ENCODE data around the gene JADE2.
"Not testable (repeated sequence)": the region's sequence is repeated elsewhere in the genome, so short reads cannot be mapped to it uniquely, and the experiment has no call there.

The JADE2 gene

DNA sequence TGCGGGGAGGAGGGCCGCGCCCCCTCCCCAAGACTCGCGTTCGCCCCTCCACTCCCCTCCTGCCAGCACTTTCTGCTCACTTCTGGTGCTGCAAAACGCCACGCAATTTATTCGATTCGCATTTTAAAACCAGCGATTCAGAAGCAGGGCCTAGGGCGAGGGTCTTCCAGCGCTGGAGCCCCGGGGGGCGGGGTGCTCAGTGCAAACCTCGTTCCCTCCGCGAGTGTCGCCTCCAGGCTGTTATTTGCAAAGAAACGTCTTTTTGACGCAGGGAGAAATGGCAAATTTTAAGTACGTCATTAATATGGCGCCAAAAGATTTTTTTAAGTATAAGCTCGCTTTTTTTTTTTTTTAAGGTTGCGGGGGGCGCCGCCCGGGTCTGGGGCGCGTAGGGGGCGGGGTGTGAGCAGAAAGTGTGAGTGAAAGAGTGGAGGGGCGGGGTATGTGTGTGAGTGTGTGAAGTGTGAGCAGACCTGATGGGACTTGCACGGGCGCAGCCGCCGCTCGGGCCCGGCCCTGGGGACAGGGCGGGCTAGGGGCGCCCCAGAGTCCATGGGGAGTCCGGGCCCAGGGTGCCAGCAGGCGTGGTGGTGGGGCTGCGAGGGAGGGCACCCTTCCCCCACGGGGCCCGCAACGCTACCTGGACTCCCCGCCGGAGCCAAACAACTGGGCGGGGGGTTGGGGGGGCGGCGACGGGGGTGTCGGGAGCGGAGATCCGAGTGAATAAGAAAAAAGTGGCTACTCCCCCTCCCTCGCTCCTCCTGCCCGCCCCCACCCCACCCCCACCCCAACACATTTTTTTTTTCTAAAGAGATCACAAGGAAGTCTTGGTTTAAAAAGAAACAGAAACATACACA, at the start of gene JADE2:
Gene JADE2 (plus strand): TSS at position 845 of the 857 bp plus-strand sequence. CDS start 10,188 bp downstream, outside the sequence.
- DNase-seq (ENCODE audit: extremely low read depth in 1 of 2, low read depth in 1 of 2): peak; percentile 65 to 72

DNA sequence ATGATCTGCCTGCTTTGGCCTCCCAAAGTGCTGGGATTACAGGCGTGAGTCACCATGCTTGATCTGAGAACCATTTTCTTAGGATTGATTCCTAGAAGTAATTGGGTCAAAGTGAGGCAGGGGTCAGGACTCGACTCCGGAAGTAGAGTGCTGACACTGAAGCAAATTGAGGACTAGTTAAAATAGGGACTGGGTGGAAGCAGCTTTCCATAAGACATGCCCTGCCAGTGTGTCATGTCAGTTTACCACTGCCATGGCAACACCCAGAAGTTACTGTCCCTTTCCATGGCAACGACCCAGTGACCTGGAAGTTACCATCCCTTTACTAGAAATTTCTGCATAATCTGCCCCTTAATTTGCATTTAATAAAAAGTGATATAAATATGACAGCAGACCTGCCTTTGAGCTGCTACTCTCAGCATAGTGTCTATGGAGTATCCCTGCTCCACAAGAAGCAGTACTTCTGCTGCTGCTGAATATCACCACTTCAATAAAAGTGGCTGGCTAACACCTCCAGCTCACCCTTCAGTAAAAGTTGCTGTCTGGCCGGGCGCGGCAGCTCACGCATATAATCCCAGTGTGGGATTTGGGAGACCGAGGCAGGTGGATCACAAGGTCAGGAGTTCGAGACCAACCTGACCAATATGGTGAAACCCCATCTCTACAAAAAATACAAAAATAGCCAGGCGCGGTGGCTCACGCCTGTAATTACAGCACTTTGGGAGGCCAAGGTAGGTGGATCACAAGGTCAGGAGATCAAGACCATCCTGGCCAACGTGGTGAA, 47.8 kb upstream of the JADE2 start:
- DNase-seq (ENCODE audit: extremely low read depth in 1 of 2, low read depth in 1 of 2): no peak

DNA sequence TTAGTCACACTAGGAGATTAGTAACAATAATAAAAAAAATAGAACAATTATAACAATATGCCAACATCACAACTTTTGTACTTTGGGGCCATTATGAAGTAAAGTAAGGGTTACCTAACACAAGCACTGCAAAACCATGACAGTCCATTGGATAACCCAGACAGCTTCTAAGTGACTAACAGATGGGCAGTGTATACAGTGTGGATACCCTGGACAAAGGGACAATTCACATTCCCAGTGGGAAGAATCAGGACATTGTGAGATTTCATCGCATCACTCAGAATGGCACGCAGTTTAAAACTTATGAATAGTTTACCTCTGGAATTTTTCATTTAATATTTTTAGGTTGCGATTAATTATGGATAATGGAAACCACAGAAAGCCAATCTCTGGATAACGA, 45.6 kb upstream of the JADE2 start:
- no peak for DNase-seq (ENCODE audit: extremely low read depth in 1 of 2, low read depth in 1 of 2)

DNA sequence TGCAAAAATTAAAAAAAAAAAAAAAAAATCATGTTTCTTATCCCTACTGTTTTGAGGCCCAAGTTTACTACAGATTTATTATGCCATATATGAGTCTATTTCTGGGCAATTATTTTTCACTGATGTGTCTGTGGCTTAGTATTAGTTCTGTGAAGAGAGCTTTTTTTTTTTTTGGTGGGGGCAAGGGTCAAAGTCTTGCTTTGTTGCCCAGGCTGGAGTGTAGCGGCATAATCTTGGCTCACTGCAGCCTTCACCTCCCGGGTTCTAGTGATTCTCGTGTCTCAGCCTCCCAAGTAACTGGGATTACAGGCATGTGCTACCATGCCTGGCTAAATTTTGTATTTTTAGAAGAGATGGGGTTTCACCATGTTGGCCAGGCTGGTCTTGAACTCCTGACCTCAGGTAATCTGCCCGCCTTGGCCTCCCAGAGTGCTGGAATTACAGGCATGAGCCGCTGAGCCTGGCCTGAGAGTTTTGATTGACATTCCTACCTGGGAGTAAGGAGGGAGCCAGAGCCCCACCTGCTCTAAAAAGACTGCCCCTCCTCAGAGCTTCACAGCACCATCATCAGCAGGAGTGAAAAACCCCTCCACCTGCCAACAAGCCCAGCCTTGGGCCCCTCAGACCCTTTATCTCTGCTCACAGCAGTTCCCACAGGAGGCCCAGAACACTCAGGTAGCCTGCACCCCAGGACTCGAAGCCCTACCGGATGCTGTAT, 36.1 kb upstream of the JADE2 start:
- no peak for DNase-seq (ENCODE audit: extremely low read depth in 1 of 2, low read depth in 1 of 2)

DNA sequence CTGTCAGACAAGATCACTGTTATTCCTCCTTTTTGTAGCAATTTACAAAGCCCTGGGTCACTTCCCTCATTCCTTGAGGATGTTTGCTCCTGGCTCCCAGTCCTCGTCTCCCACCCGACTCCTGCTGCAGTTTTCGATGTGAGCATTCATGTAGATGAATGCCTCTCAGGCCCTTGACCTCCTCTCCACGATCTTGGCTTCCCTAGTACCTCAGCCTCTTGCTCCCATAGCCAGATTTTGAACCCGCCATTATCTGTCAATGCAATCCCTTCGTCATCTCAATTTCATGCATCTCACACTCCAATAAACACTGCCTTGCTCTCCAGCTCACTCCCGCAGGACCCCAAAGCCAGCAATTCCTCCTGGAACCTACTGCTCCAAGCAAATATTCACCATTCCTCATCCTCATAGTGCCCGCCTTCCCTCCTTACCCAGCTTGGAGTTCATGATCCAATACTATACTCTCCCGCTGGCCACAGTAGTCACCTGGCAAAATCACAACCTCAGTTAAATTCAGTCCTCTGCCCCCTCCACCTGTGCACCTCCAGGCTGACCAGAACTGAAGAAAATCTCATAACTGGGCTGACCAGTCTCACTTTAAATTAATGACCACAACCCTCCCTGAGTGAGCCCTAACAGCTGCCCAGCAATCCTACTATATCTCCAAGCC, 35.1 kb upstream of the JADE2 start:
- no peak for DNase-seq (ENCODE audit: extremely low read depth in 1 of 2, low read depth in 1 of 2)

DNA sequence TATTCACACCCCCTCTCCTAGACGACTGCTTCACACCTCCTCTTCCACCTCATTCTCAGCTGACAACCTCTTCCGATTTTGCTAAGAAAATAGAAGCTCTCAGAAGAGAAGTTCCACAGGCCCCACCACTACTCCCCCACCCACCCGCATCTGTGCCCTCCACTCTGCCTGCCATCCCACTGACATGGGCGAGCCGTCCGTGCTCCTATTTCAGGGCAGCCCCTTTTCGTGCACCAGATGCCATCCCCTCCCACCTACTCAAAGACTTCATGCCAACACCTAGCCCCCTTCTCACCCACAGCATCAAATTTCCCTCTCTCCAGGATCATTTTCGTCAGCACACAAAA, 34.6 kb upstream of the JADE2 start:
- DNase-seq (ENCODE audit: extremely low read depth in 1 of 2, low read depth in 1 of 2): no peak

DNA sequence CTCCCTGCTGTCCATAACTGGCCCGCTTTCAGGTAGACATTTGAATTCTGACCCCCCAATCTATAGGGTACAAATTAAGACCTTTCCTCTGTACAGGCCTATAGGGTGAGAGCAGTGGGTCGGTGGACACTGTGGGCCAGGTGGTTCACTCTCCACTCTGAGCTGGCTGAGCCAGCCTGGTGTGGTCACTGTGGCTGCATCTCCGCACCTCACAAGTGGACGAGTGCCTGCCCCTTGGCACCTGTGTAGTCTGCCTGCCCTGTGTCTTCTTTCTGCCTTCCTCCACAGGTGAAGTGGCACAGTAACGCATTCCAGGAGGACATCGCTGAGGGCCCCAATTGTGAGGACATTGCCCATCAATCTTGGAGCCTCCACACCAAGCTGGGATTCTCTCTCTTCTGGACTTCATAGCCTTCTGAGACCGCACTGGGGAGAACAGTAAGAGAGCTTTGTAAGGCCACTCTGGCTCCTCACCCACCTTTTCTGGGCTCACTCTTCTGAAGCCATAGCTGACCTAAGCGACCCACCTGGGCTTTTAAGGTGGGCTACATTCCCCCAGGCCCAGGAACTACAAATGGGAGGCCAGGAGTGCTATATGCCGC, 33.5 kb upstream of the JADE2 start:
- no peak for DNase-seq (ENCODE audit: extremely low read depth in 1 of 2, low read depth in 1 of 2)

DNA sequence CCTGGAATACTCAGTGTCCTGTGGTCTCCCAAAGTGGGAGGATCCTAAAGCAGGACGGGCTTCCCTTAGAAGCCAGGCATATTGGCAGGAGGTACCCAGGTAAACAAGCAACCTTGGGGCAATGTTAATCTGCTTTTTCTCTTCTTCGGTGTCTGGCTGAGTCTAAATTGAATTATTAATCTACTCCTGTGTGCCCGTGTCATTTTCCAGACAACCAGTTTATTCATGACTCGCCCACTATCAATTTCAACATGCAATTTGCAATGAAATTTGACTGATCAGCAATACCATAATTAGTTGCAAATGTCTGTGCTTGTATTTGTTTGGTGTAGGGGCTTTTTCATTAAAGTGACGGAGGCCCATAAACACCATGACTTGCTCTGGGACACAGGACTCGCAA, 32.9 kb upstream of the JADE2 start:
- no peak for DNase-seq (ENCODE audit: extremely low read depth in 1 of 2, low read depth in 1 of 2)

DNA sequence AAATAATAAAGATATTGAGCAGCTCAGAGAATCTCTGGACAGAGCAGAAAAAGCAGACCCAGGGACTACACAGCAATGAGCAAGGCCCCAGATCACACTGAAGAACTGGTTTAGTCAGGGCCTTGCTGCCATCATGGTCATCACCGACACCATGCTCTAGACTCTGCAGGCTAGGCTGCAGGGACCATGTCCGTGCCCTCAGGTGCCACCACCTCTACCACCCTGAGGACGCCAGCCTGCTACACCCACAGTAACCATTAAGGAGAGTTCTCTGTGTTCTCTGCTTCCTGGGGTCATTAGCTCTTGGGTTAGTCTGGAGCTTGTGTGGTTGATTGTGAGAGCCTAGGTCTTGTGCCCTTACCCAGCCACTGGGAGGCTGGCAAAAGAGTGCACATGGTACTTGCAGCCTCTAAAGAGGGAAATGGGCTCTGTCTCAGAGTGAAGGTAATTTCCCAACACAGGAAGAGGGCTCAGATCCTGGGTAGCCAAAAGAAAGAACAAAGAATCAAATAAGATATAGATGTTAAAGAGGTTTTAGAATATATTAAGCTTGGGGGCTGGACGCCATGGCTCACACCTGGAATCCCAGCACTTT, 31.9 kb upstream of the JADE2 start:
- DNase-seq (ENCODE audit: extremely low read depth in 1 of 2, low read depth in 1 of 2): no peak

DNA sequence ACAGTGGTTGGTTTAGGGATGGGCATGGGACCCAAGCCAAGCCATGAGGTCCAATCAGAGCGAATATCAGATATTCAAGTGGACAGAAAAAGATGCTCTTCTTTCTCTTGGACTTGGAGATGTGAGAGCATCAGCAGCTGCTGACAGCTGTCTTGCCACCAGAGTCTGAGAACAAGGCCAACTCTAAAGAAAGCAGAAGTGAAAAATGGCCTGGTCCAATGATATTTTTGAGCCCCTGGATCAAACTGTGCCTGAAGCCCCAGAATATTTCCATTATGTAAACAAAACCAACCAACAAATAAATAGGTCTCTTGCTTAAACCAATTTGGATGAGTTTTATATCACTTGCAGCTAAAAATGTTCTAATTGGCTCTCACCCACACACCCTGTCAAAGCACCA, 30.7 kb upstream of the JADE2 start:
- DNase-seq (ENCODE audit: extremely low read depth in 1 of 2, low read depth in 1 of 2): no peak

DNA sequence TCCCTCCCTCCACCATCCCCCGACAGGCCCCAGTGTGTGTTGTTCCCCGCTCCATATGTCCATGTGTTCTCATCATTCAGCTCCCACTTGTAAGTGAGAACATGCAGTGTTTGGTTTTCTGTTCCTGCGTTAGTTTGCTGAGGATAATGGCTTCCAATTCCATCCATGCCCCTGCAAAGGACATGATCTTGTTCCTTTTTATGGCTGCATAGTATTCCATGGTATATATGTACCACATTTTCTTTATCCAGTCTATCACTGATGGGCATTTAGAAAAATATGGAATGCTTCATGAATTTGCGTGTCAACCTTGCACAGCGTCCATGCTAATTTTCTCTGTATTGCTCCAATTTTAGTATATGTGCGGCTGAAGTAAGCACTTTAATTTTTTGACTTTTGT, 25.6 kb upstream of the JADE2 start:
- DNase-seq (ENCODE audit: extremely low read depth in 1 of 2, low read depth in 1 of 2): not testable (repeated sequence)

DNA sequence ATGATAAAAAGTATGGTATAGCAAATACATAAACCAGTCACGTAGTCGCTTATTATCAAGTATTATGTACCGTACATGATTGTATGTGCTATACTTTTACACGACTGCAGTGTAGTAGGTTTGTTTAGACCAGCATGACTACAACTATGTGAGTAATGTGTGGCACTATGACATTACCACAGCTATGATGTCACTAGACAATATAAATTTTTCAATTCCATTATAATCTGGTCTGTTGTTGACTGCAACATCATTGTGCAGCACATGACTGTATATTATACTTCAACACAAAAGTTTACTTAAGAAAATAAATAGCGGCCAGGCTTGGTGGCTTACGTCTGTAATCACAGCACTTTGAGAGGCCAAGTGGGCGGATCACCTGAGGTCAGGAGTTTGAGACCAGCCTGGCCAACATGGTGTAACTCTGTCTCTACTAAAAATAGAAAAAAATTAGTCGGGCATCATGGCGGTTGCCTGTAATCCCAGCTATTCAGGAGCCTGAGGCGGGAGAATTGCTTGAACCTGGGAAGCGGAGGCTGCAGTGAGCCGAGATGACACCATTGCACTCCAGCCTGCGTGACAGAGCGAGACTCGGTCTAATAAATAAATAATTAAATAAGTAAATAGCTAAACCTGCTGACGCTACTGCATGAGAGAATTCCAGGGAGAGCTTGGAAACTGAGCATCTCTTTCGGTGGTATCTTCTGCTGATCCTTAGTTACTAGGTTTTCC, 24.6 kb upstream of the JADE2 start:
- DNase-seq (ENCODE audit: extremely low read depth in 1 of 2, low read depth in 1 of 2): no peak

DNA sequence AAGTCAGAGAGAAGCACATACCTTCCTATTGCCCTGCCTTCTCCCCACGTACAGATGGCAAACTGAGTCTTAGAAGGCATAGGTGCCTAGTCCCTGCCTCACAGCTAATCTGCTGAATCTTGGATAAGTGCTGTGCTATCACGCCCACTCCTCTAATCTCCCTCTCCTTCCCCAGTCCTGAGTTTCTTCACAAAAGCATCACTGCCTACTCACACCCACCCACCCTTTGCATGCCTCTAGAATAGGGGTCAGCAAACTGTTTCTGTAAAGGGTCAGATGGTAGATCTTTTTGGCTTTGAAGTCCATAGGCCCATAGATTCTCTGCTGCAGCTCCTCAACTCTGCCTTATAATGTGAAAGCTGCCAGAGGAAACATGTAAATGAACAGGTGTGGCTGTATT, 23.2 kb upstream of the JADE2 start:
- no peak for DNase-seq (ENCODE audit: extremely low read depth in 1 of 2, low read depth in 1 of 2)

DNA sequence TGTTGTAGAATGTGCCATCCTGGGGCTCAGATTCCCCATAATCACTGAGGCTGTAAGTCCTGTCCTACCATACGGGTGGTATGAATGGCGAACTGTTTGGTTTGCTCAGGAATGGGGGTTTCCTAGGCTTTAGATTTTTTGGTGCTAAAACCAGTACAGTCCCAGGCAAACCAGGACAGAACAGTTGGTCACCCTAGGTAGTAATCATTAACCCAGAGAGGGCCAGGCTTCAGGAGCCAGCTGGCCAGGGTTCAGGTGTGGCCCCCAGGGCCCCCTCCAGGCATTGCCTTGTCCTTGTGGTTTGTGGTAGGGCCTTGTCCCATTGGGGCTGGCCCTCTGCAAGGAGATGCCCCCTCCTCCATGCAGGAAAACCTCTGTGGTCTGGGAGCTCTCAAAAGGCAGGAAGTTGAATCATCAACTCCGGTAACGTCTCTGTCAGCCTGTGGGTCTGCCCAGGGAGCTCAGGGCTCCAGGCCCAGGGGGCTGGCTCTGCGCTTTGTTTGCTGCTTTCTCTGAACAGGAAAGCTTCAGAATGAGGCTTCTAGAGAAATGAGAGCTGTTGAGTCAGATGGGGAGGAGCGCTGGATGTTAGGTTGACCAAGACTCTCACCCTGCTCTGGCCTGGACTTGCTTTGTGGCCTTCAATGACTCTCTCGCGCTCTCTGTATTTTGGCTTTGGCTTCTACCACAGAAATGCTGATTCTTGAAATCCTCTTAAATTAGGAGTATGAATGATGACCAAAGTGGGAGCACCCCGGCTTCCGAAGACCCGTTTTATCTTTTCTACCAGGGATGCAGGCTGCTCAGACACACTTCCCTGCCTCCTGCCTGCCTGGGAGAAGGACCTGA, 22.2 kb upstream of the JADE2 start:
- peak in 1 of 2 donors; percentile 29 for DNase-seq (ENCODE audit: extremely low read depth in 1 of 2, low read depth in 1 of 2)

DNA sequence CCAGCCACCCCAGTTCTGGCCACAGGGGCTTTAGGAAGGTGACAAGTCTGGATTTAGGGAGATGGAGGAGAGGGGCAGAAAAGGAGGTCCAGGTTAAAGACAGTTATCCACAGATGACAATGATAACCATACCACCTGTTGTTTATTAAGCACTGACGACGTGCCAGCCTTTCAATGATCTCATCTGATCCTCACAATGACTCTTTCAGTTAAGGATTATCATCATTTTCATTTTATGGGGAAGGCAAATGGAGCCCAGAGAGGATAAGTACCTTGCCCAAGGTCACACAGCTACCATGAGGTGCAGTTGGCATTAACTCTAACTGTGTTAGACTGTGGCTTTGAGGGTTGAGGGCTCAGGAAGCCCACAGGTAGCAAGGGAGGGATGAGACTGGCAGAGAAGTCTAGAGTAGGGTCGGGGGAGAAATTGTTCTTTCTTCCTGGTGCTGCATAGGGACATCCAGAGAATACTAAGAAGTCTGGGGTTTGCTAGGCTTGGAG, 21.5 kb upstream of the JADE2 start:
- DNase-seq (ENCODE audit: extremely low read depth in 1 of 2, low read depth in 1 of 2): no peak

DNA sequence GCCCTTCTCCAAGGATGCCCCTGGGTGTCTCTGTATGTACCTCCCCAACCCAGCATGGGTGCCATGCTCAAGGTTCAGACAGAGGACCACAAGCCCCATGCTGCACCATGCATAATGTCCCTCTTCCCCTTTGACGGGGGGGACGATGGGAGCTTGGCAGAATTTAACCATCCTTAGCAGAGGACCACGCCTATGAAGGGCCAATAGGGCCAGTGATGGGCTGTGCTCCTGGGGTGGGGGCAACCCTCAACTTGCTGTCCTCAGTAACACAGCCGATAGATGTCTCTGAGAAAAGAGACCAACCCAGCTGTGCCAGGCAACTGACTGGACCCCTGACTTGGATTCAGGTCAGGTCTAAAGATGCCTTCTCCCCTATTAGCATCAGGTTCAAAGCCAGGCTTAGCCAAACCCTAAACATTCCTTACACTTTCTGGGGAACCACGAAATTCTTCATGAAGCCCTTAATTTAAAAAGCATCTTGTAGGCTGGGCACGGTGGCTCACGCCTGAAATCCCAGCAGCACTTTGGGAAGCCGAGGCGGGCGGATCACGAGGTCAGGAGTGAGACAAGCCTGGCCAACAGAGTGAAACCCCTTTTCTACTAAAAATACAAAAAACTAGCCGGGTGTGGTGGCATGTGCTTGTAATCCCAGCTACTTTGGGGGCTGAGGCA, 20.7 kb upstream of the JADE2 start:
- no peak for DNase-seq (ENCODE audit: extremely low read depth in 1 of 2, low read depth in 1 of 2)

DNA sequence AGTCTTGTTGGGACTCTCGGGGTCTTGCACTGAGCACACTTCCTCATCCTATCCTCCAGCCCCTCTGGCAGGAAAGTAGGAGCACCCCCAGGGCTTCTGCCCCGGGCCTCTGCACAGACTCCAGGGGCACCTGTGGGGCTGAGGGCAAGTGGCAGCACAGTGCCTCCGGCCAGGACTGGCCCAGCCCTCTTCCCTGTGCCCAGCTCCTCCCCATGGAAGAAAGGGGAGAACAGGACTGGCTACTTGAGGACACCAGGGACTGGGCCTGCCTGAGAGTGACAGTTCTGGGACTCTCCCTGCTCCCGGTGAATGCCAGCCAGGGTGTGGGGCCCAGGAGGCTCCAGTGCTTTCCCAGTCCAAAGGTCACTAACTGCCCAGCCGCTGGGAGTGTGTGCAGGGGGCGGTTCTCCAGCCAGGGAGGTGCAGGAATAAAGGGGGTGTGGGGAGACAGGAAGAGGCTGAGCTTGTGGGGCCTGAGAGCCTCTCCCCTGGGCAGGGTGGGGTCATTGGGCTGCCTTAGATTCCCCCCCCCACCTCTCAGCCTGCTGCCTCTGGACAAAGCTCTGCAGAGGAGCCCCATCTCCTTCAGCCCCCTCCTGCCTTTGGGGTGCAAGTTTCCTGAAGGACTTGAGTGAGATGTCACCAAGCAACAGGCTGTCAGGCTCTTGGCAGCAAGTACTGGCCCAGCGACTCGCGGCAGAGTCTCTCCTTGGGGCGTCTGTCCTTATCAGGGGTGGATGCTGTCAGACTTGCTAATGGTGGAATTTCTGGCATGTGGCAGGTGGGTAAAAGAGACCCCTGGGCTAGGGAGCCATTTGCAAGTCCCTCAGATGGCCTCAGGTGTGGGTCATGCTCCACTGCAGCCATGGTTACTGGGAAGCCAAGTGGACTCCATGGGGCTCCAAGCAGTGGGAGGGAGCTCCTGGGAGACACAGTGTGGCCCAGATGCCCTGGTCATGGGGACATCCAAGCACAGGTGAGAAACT, 19.1 kb upstream of the JADE2 start:
- DNase-seq (ENCODE audit: extremely low read depth in 1 of 2, low read depth in 1 of 2): no peak
